ENCODE results near the gene SOD3.

Gene SOD3, protein sequence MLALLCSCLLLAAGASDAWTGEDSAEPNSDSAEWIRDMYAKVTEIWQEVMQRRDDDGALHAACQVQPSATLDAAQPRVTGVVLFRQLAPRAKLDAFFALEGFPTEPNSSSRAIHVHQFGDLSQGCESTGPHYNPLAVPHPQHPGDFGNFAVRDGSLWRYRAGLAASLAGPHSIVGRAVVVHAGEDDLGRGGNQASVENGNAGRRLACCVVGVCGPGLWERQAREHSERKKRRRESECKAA

DNA sequence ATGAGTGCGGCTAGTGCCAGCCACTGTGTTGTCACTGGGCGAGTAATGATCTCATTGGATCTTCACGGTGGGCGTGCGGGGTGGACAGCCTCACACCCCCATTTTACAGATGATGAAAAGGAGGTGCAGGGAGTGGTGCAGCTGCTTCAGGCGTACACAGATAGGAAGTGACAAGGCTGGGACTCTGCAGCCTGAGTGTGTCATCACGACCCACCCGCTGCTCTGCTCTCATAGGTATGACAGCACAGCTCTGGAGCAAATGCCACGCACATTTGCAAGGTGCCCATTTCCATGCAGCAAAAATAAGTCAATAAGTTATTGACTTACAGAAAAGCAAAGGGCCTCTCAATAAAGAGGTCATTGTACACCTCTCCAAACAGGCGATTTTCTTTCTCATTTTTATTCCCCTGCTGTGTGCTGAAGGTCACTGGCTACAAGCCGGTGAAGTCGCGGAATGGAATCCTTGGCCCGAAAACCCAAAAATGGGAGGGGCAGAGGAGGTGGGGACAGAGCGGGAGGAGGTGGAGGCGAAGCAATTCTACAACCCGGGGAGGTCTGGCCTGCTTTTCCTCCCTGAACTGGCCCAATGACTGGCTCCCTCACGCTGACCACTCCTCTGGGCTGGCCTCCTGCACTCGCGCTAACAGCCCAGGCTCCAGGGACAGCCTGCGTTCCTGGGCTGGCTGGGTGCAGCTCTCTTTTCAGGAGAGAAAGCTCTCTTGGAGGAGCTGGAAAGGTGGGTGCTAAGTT lies at the start of gene SOD3:
TSS of gene SOD3 (plus strand) at position 658 of the 750 bp plus-strand sequence. CDS start 3,949 bp downstream, outside the sequence.
- DNase-seq (ENCODE audit: low read depth), result peak; percentile 86

DNA sequence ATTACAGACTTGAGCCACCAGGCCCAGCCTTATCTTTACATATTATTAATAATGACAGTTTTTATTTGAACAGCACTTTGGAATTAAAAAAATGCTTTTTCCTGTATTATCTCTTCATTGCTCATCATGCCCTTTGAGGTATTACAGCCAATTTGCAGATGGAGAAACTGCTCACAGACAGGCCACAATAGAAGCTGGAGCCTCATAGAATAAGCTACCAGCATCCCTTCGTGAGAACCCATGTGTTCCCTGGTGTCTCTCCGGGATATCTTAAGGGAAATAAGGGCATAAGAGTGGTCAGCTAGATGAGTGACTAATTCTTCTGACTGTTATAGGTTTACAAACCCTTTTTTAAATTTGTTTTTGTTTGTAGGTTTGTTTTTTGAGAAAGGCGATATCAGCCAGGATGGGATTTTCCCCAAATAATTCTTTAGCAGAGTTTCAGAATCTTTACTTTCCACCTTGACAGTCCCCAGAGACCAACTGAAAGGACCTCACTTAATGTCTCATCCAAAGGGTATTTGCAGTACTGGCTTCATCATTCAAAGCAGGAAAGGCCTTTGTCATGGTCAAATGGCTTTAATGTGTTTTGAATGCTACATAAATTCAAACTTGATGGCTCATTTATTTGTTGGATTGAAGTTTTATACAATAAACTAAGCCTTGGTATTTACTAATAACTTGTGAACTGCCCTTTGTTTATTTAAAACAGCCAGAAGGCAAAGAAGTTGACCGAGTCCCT lies 48.0 kb upstream of the SOD3 start:
- DNase-seq (ENCODE audit: low read depth), result peak; percentile 62

DNA sequence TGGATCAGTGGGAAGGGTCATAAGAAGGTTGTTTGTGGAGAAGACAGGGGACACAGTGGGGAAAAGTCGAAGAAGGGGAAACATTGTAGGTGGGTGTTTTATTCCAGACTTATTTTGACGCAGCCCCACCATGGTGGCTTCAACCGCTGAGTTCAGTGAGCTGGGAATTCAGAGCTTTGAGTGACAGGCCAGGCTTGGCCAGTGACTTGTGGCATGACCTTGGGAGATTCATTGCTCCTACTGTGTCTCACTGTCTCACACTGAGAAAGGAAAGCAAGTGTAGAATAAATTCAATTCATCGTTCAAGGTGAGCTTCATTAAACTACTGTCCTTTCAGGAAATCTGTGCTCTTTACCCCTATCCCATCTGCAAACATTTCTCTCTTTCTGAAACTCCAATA lies 47.4 kb upstream of the SOD3 start:
- no peak for DNase-seq (ENCODE audit: low read depth)

DNA sequence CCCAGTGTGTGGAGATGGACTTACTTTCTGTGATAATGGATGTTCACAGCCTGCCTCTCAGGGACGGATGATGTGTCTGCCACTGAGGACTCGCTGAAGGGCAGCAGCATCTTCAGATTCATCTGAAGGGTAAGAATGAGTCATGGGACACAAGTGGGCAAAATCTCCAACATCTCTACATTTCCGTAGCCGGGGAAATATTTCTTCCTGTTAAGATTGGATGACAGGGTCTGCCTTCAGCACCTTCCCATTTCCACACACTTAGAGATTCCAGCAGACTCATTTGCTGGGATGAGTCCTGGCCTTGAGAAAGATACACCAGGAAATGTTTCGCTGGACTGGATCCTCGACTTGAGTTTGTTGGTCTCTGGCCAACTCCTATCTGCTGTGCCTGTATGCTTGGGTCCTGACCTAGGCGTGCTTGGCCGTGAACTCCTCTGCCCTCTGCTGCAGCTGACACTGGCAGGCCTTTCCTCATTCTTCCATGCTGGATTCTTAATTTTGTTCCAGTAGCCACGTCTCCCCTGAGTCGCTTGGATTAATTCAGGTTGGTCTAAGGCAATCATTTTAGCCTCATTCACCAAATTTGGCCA lies 46.5 kb upstream of the SOD3 start:
- DNase-seq (ENCODE audit: low read depth), result no peak

DNA sequence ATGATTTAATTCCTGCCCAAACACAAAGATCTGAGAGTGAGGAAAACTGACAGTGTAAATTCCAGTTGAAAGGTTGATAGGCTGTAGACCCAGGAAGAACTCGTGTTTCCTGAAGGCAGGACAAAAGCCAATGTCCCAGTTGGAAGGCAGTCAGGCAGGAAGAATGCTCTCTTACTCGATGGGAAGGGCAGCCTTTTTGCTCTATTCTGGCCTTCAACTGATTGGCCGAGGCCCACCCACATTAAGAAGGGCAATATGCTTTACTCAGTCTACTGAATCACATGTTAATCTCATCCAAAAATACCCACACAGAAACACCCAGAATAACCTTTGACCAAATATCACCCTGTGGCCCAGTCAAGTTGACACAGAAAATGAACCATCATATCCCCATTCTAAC lies 45.3 kb upstream of the SOD3 start:
- no peak for DNase-seq (ENCODE audit: low read depth)

DNA sequence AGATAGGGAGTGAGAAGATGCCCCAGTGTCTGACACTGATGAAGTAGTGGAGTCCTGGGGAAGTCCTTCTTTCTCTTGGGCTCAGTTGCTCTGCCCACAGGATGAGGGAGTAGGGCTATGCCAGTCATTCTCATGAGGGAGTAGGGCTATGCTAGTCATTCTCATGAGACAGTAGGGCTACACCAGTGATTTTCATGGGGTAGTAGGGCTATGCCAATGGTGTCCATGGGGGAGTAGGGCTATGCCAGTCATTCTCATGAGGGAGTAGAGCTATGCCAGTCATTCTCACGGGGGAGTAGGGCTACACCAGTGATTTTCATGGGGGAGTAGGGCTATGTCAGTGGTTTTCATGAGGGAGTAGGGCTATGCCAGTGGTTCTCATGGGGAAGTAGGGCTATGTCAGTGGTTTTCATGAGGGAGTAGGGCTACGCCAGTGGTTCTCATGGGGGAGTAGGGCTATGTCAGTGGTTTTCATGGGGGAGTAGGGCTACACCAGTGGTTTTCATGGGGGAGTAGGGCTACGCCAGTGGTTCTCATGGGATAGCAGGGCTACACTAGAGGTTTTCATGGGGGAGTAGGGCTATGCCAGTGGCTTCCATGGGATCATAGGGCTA lies 43.3 kb upstream of the SOD3 start:
- DNase-seq (ENCODE audit: low read depth), result no peak

DNA sequence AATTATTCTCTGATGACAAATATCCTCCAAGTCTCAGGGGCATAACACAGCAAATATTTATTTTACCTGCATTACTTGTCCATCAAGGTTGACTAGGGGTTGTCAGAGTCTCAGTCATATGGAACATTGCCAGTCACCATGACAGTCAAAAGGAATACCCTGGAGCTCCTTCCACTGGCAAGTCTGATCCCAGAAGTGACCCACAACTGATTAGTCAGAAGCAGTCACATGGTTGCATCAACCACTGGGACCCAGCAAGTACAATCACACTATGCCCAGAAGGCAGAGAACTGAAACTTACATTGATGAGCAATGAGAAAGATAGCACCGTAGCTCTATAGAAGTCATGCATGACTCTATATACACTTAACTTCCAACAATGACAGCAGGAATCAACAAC lies 41.9 kb upstream of the SOD3 start:
- no peak for DNase-seq (ENCODE audit: low read depth)

DNA sequence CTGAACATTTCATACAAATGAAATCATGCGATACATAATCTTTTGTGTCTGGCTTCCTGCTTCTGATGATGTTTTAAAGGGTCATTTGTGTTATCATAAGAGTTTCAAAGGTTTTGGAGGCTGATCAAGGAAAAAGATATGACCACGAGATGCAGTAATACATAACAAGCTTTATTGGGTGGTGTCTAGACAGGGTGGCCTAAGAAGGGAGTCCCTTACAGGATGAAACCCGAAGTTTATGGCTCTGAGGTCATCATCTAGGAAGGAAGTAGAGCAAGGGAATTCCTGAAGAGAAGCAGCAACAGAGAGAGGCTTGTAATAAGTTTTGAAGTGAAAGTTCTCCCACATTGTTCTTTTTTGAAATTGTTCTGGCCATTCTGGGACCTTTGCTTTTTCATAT lies 40.8 kb upstream of the SOD3 start:
- no peak for DNase-seq (ENCODE audit: low read depth)

DNA sequence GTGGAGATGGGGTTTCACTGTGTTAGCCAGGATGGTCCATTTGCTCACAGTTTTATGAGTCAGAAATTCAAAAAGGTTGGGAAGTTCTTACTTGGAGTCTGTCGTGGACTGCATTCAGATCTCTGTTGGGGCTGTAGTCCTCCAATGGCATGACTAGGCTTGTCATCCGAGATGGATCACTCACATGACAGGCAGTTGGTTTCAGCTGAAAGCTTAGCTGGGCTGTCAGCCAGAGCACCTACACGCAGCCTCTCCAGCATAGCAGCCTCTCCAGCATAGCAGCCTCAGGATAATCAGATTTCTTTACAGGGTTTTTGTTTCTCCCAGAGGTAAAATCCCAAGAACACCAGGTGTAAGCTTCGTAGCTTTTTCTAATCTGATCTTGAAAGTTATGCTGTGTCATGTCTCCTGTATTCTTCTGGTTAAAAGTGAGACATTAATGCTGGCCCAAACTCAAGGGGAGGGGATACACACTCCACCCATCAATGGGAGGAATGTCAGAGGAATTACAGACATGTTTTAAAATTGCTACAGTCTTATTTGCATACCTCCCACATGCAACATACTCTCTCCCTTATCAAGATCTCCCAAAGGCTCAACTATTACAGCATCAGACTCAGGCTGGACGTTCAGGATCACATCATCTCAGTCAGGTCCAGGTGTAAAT lies 31.6 kb upstream of the SOD3 start:
- DNase-seq (ENCODE audit: low read depth), result no peak

DNA sequence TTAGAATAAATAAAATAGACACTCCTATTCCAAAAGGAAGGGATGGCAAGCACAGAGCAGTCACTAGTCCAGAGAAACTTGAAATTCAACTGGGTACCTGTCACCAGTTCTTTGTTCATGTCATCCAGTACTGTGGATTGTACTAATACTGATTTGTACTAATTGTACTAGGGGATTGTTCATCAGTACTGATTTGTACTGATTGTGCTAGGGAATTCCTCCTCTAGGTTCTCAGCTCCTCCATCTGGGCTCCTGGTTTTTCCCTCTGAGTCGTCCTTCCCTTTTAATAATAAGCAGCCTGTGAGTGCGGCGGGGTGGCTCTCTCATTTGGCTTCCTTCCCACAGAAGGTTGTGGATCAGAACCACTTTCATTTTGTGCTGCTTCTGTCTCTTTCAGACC lies 31.0 kb upstream of the SOD3 start:
- DNase-seq (ENCODE audit: low read depth), result no peak

DNA sequence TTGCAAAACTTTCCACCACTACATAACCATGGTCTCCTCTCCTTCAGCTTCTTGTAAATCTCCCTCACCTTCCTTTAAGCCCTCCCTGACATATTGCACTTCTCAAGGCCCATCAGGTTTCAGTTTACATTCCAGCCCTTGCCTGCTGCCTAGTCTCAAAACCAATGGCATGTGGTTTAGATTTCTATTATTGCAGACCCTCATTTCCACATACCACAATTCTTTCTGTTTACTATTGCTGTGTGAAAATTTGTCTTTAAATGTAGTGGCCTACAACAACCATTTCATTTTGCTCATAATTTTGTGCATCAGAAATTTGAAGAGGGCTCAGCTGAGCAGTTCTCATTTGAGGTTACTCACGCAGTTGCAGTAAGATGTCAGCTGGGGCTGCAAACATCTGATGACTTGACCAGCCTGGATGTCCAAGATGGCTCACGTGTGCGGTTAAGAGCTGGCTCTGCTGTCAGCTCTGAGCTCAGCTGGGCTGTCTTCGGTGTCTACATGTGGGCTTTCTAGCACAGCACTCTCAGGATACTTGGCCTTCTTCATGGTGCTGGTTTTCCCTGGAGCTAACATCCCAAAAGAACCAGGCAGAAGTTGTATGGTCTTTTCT lies 29.9 kb upstream of the SOD3 start:
- DNase-seq (ENCODE audit: low read depth), result peak; percentile 60

DNA sequence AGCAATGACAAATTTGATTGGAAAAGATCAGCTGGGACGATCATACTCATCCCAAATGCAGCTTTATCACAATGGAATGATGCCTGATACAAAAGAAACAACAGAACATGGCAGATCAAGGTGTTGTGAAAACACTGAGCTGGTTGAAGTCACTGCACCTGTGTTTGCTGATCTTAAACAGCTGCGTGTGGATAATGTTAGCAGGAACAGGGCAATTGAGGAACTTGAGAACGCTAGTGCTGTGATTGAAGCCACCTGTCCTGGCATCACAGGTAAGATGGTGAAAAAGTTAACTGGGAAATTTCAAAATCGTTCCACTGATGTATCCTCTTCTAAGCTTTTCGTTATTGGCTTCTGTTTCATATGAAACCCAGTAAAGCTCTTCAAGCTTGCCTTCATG lies 27.4 kb upstream of the SOD3 start:
- no peak for DNase-seq (ENCODE audit: low read depth)

DNA sequence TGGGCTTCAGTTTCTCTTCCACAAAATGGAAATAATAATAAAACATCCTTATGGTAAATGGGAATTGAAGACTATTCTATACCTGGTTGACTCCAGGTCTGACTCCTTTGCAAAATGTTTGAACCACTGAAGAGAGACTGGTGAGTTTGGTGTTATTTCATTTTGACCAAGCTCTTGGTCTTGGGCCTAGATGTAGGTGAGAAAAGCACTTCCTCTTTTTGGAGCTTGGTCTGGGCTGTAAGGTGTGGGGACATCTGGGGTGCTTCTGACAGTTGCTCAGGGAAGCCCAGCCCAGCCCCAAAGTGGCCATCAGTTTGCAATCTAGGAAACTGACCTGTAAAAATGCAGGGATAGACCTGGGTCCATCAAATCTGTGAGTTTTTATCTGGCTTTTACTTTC lies 26.8 kb upstream of the SOD3 start:
- no peak for DNase-seq (ENCODE audit: low read depth)

DNA sequence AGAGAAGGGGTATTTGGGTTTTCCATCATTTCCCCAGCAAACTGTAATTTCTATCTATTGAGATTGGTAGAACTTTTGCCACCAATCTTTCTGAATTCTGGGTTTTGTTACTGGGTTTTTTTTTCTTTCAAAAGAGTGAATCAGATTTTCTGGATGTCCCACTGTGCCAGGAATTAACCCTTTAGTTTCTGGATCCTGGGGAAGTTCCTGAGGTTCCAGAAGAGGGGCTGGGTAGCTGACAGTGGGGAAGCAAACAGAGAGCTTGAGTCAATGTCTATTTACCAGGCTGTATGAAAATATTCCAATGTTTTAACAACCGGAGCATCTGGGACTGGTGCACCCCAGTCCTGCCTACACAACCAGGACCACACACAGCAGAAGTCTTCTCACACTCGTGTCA lies 25.8 kb upstream of the SOD3 start:
- no peak for DNase-seq (ENCODE audit: low read depth)

DNA sequence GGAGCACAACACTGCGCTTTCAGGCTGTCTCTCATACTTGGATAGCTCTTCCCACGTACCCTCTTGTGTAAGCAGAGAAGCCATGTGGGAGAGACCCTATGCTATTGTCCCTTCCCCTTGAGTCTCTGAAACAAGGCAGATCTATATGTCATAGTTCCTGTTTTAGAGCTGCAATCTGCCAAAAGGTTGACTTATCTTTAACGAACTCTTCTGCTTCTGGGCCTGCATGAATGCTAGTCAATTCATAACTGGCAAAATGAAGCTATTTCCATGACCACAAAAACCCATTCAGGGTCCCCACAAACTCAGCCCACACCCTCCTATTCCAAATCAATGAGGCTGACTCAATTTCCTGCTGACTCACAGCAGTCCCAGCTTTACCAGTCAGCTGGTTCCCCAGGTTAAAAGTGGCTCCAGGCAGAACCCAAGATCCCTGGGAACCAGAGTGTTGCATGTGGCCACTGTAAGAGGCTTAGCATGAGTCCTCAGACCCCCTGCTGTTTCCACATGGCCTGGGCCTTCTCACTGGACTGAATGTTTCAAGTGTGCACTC lies 25.3 kb upstream of the SOD3 start:
- DNase-seq (ENCODE audit: low read depth), result peak; percentile 92

DNA sequence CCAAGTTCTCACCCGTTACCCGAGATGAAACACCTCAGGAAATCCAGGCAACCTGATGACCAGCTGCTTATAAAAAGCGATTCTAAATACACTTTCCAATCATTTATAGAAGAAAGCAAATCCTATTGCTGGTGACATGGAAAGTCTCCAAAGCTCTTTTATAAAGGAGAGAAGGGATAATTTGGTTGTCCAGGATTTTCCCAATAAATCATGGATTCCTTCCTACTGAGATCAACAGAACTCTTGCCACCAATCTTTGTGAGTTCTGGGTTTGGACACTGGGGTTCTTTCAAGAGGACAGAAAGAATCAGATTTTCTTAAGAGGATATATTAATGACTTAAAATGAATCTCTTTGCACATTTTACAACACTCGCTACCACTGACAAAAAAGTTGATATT lies 24.7 kb upstream of the SOD3 start:
- DNase-seq (ENCODE audit: low read depth), result no peak

DNA sequence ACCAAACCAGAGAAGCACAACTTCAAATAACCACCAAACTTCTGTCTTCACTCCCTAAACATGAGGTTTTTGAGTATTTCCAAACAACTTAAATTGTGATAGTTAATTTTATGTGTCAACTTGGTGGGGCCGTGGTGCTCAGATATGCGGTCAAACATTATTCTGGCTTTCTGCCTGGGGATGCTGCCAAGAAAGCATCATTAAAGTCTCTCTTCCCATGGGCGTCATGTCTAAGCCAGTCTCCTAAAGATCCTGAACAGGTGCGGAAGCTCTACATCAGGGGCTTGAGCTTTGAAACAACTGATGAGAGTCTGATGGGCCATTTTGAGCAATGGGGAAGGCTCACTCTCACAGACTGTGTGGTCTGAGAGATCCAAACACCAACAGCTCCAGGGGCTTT lies 24.1 kb upstream of the SOD3 start:
- peak; percentile 75 for DNase-seq (ENCODE audit: low read depth)

DNA sequence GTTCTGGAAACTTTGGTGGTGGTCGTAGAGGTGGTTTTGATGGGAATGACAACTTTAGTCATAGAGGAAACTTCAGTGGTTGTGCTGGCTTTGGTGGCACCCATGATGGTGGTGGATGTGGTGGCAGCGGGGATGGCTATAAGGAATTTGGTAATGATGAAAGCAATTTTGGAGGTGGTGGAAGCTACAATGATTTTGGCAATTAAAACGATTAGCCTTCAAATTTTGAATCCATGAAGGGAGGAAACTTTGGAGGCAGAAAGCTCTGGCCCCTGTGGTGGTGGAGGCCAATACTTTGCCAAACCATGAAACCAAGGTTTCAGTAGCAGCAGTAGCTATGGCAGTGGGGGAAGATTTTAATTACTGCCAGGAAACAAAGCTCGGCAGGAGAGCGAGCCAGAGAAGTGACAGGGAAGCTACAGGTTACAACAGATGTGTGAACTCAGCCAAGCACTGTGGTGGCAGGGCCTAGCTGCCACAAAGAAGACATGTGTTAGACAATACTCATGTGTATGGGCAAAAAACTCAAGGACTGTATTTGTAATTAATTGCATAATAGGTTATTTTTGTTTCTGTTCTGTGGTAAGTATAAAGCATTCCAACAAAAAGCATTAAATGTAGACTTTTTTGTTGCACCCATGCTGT lies 23.2 kb upstream of the SOD3 start:
- DNase-seq (ENCODE audit: low read depth), result no peak

DNA sequence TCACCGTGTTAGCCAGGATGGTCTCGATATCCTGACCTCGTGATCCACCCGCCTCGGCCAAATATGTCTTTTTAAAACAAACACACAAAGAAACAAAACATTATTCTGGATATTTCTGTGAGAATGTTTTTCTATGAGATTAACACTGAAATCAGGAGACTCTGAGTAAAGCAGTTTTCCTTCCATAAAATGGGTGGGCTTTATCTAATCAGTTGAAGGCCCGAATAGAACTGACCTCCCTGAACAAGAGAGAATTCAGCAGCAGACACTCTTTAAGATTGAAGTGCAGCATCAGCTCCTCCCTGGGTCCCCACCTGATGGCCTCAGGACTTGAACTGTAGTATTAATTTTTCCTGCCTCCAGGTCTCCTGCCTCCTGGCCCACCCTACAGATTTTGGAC lies 22.4 kb upstream of the SOD3 start:
- DNase-seq (ENCODE audit: low read depth), result no peak

DNA sequence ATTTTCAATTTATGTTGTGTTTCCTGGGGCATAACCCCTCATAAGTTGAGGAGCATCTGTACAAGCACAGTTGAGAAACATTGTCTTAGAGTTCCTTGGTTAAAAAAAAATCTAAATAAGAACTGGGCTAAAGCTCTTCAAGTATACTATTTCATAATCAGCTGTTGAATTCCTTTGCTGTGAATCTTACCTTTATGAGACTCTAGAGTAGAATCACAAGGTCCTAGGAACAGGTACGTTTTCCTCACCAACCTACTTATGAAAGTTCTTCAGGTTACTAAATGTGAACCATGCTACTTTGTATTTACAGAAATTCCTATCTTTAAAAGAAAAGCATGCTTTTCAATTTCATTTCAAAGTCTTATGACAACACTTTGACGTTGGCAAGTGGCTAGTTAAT lies 20.9 kb upstream of the SOD3 start:
- DNase-seq (ENCODE audit: low read depth), result no peak

Measured in GM04504 (cell line).